Left cardiac atrium (tissue), 4 donors: ENCODE data around the gene ARAP1. TPM values are rescaled to one million over a fixed set of nuclear protein-coding genes. Genes with fewer than 3 reads are reported as not detected.

Experiments
- ATAC-seq, 2 donors: fragments of 200-7000 bp; cut with Tn5 transposase; one replicate each; pipeline ENCODE4 v1.9.1; 2020; ENCODE audit warnings: mild to moderate bottlenecking in 2 of 2, moderate library complexity in 2 of 2
- DNase-seq: peaks from one replicate; pipeline ENCODE4 v3.0.0-alpha.2; 2020
- intact Hi-C, 2 donors: fragments of 100-400 bp; cut with DNase I; formaldehyde crosslinking; loops; one replicate each; pipeline versions ENCODE4 v1.14.1 to v1.15.1; 2022 to 2023
- total RNA-seq, 2 donors: library from RNA; stranded (reverse); fragmentation: NEBNext Ultra II Directional; extraction: Animal tissue kit (Norgen Biotek cat#: 25700); gene quantifications; one replicate each; pipeline ENCODE4 v1.2.1, GENCODE V29; 2021
- donor health status: DM: no; HTN: yes; CAD: no.
- donor health status: DM: no; HTN: yes; CAD: no; lungs with severe emphysema.
- donor health status: DM: yes; HTN: yes; CAD: no.
- donor health status: Dilated cardiomyopathy.

Gene ARAP1
- total RNA-seq, 2 donors from 2014 or later, result 60.3 to 66.9 TPM

DNA sequence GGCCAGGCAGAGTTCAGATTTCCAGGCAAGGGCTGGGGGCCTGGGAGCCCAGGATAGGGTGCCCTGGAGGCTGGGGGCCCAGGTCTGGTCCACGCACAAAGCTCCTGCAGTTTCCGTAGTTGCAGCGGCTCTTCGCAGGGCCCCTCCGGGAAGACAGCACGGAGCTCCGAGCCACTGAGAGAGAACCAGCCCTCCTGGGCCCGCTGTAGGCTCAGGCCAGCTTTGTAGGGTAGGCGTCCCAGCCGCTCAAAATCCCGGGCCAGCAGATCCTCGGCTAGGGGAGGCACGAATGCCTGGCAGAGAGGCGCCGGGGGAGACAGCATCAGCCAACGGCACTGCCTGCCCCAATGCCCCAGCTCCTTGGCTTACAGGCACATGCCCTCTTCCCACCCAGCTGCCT lies 54.4 kb downstream of the ARAP1 start:
- intact Hi-C loops, result no loop called here
- ATAC-seq (no peak), DNase-seq (no peak)

DNA sequence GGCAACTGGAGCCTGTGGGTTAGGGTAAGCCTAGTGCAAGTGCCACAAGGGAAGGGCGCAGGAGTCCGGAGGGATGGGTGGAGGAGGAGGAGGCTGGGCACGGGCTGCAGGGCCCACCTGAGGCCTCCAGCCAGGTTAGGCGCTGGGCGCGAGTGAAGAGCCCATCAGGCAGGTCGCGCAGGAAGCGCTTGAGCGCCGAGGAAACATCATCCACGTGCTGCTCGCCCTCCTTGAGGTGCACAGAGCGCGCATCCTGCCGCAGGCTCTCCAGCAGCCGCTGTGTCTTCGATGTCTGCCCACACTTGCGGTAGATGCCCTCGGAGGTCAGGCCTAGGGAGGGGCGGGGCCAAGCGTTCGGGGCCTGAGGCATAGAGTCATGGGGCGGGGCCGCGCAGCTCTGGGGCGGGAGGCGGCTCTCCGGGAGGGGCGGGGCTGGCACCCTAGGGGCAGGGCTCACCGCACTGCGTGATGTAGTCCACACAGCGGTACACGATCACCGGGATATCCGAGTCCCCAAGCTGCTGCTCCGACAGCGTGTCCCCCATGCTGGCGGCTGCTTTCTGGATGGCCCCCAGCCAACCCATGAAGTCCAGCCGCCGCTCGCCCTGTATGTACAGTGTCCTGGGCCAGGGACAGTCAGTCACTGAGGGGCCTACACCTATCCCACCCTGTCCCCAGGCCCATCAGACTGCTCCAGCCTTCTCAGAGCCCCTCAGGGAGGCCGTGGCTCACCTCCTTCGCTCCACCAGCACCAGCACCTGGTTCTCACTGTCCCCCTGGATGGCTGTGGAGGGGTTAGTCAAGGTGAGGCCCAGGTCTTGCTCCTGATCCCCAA lies 55.1 kb downstream of the ARAP1 start:
- DNase-seq, result peak; percentile 73
- peak; percentile 38 to 60 for ATAC-seq
- intact Hi-C loops, result no loop called here

DNA sequence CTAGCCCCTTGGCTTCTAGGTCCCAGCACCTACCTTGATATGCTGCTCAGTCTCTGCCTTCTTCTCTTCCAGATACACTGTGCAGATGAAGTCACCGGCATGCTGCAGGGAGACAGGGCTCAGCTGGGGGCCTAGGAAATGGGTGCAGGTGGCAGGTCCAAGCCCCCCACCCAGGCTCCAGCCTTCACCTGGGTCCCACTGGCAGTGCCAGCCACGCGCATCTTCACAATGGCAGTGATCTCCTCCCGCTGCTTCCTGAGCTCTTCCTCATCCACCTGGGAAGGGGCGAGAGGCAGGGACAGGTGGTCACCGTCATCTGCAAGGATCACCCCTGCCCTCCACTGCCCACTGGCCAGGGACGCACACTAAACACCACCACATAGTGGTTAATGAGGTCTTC lies 56.9 kb downstream of the ARAP1 start:
- intact Hi-C loops, result no loop called here
- ATAC-seq (no peak), DNase-seq (no peak)

DNA sequence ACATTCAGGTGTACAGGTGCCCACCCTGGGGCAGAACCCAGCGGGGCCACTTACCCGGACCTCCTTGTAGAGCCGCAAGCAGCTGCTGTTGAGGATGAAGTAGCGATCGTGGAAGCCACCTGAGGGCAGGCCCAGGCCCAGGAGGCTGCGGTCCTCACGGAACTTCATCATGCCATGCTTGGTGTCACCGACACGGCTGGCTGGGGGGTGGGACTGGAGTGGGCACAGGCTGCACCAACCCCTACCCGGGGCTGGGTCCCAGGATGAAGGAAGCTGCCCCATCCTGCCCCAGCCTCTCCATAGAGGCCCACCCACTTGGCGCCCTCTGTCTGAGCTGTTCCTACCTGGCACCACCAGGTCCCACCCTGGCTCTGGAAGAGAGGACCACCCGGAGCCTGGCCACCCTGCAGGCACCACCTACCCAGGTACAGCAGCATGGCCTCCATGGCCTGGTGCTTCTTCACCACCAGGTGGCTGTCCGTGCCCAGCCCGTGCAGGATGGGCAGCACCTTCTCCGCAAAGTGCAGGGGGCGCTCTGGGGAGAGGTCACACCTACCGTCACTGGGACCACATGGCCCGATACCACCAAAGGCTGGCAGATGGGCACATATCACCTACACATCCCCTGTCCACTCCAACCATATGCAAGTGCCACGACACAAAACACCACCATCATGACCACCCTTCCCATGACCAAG lies 58.8 kb downstream of the ARAP1 start:
- DNase-seq (no peak), ATAC-seq (no peak)
- intact Hi-C loops, result no loop called here

DNA sequence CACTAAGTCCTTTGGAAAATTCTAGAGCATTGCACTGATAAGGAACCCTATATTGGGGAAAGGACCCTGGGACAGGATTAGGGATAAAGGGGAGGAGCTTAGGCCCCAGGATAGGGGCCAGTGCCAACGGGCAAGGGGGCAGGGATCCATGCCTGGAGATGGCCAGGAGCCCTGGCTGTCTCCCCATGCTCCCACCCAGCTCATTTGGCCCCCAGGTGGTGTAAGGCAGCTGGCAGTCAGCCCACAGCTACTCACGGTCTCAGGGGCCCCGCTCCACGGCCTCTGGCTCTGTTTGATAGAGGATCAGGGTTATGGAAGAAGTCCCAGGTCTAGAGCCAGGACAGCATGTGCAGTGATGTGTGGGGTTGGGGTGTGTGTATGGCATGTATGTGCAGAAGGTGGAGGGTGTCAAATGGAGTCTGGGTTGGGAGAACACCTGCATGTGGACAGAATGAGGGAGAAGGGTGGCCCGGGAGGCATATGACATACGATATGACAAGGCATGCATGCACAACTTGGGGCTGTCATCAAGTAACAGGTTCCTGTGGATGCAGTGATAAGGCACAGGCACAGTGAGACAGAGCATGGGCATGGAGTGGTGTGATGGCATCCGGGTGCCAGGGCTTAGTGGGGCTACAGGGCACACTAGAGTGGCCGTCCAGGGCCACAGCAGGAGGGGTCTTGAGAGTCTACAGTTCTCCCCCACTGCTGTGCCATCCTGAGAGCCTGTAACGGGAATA lies 59.5 kb downstream of the ARAP1 start:
- intact Hi-C loops, result no loop called here
- no peak for DNase-seq
- peak in 1 of 2 donors; percentile 57 for ATAC-seq

- intact Hi-C loops, result no loop called here
- ATAC-seq (no peak), DNase-seq (no peak)
Measured at GRCh38 chr11:72690166-72690565, 62.0 kb downstream of the ARAP1 start.

DNA sequence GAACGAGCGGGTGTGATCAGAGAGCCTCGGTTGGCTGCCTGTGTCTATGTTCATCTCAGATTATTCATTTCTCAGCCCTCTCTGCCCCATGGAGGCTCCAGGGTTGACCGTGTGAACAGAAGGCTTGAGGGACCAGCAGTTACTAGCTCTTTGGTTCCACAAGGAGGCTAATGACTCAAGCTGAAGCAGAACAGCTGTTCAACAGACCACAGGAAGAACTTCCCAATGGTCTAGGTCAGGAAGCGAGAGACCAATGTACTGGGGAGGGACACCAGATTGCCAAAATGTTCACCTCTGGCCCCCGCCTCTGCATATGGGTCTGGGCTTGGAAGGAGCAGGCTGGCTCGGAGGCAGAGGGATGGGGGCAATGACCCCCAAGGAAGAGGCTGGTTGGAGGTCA lies 63.3 kb downstream of the ARAP1 start:
- ATAC-seq, result no peak
- DNase-seq, result no peak
- intact Hi-C loops, result loop anchor here in 1 of 2 donors (10.0 kb wide), 1 partner anchor 214 kb away; no protein-coding TSS in a partner anchor

GRCh38 chr11:72688486-72688885 lies 63.7 kb downstream of the ARAP1 start:
- no peak for DNase-seq
- no peak for ATAC-seq
- intact Hi-C loops, result loop anchor here in 1 of 2 donors (10.0 kb wide), 1 partner anchor 214 kb away; no protein-coding TSS in a partner anchor

DNA sequence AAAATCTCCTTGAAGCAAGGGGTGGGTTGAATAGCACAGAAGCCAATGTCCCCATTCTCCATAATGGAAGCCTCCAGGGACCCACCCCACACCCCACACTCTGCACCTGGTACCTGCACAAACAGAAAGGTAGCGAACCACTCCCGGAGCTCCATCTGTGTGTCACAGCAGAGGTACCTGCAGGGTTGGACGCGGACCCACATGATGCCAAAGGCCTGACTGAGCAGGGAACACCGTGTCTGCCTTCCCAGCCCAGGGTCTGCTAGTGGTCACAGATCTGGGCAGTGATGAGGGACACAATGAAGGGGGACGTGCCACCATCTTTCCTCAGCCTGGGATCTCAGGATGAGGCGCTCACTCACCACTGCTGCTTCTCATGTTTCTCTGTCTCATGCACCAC lies 64.9 kb downstream of the ARAP1 start:
- ATAC-seq (no peak), DNase-seq (no peak)
- intact Hi-C loops, result loop anchor here in 1 of 2 donors (10.0 kb wide), 1 partner anchor 213 kb away; no protein-coding TSS in a partner anchor

GRCh38 chr11:72686639-72687220 lies 65.5 kb downstream of the ARAP1 start:
- intact Hi-C loops, result loop anchor here in 1 of 2 donors (10.0 kb wide), 1 partner anchor 212 kb away; no protein-coding TSS in a partner anchor
- ATAC-seq (no peak), DNase-seq (no peak)

DNA sequence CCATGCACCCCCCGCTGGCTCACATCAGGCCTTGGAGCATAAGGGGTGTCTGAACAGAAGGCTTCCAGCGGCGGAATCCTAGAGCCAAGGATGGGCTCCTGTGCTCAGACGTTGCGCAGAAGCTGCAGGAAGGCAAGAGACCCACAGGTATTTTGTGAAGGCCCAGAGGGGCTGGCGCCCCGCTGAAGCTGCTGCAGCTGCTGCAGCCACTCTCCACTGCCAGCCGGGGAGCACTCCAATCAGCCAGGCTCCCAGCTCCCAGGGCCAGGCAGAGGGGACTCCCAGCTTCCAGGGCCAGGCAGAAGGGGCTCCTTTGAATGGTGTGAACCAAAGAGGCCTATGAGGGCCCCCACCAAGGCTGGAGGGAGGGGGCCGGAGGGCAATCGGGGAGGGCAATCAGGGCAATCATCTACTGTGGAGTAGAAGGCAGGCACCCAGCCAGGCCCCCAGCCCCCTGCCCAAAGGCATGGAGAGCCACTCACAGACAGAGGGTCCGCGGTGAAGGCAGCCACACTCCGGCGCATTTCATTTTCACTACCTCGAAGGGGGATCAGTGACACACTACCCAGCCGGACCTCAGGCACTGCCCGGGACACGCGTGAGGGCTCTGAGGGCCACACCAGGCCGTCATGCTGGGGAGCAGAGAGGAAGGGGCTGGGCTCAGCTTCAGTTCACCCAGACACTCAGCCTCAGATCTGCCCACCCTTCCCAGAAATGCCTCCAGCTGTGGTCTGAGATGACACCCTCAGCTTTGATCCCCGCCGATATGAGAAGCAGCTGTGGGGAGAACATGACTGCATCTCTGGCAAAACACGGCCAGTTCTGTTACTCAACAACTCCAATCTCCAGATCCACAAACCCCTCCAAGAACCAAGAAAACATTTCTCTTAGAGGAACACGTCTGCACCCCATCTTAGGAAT lies 66.4 kb downstream of the ARAP1 start:
- peak; percentile 56 for DNase-seq
- intact Hi-C loops, result loop anchor here in 1 of 2 donors (10.0 kb wide), 1 partner anchor 211 kb away; no protein-coding TSS in a partner anchor
- ATAC-seq, result peak in 1 of 2 donors; percentile 13

DNA sequence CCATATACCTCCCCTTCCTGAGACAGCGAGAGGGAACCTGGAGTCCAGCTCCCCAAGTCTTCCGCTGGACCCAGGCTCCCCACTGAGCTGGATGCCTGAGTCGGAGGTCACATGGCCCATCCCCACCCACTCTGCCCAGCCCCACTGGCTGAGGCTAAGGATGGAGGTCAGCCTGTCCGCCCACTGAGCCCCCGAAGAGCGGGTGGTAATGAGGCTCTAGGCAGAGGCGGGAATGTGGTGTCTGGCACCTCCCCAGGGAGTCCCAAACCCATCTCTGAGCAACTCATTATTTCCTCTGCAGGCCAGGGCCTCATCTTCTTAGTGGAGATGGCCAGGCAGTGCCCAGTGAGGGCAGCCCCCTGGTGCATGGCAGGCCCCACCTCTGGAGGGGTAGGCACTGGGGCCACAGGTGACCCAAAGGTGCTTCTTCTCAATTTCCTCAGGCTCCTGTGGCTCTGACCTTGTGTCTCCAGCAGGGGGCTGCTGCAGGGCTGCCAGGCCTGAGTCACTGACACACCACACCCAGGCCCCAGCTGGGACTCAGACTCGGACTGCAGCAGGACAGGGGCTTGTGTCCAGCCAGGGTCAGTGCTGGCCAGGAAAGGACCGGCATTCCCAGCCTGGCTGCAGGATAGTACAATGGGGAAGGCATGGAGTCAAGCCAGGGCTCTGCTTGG lies 67.8 kb downstream of the ARAP1 start:
- ATAC-seq (peak; percentile 48 to 69), DNase-seq (peak; percentile 82)
- intact Hi-C loops, result loop anchor here (5.0 to 10.0 kb wide), 2 partner anchors 97 to 210 kb away; no protein-coding TSS in a partner anchor

GRCh38 chr11:72683782-72684200 lies 68.4 kb downstream of the ARAP1 start:
- intact Hi-C loops, result loop anchor here (5.0 to 10.0 kb wide), 2 partner anchors 96 to 209 kb away; no protein-coding TSS in a partner anchor
- DNase-seq (peak; percentile 63), ATAC-seq (peak; percentile 42 to 47)

DNA sequence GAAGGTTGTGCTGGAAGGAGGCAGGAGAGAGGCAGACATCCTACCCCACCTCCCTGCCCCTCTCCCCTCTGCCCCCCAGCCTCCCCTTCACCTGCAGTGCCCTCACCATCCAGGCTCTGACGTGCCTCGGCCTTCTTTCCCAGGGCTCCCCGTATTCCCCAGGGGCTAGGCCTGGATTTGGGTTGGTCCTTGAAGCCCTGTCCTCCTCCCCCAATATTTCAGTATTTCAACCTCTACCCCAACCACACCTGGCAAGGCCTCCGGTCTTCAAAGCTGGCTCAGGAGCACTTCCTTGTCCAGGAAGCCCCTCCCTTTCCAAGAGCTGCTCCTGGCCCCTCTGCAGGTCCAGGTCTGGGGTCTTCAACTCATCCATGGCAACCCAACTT lies 69.4 kb downstream of the ARAP1 start:
- DNase-seq (no peak), ATAC-seq (no peak)
- intact Hi-C loops, result loop anchor here (5.0 to 10.0 kb wide), 2 partner anchors 96 to 208 kb away; no protein-coding TSS in a partner anchor

DNA sequence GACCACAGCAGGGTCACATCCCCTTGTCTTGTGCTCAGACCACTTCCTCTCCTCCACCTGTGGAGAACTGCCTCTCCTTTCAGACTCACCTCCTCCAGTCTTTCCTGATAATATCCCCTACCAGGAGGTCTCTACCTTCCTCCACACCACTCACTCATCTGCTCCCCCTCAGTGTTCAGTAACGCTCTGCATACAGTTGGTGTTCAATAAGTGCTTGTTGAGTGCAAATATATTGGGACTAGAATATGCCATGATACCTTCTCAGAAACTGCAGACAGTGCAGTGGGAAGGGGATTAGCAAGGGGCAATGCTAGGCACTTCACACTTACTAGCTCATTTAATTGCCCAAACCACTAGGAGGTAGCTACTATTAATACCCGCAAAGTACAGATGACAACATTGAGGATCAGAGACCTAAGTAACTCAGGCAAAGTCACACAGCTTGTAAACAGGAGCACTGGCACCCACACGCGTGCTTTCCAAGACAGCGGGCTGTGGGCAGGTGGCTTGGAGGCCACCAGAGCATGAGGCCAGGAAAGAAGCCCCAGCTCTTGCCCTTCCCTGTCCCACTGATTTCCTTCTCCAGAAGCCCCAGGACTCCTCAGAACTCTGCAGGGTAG lies 69.9 kb downstream of the ARAP1 start:
- DNase-seq, result no peak
- ATAC-seq, result no peak
- intact Hi-C loops, result loop anchor here (5.0 to 10.0 kb wide), 2 partner anchors 95 to 208 kb away; no protein-coding TSS in a partner anchor

DNA sequence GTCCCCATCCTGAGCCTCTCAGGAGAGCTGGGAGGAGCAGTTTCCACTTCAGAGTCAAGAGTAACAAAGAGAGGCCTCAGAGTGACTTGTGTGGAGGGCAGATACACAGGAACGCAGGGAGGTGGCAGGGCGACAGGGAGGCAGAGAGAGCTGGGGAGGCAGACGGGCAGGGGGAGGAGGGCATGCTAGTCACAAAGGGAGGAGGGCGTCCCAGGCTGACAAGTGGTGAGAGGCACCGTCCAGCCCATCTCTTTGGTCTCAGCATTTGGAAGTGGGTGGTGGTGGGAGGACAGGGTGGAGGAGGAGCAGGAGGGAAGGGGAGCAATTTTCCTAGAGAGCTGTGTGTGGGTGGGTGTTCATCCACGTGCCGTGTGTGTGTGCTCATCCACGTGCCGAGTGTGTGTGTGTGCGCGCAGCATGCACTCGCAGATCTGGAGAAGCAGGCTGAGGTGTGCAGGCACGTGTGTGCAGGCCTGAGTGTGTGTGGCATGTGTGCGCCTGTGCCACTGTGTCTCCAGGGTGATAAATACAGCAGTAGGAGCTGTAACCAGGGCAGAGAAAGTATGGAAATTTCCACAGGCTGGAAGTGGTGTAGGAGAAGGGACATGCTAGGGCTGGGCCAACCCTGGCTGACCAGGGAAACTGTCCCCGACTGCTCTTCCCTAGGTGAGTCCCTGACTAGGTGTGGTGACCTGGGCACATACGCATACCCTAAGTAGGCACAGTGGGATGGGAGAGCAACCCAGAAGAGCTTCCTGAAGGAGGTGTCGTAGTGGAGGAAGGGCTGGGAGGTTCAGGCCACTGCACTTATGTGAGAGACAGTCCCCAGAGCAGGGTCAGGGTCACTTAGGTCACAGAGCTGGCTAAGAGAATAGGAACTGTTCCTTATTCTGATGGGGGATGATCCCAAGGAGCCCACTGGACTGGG lies 70.7 kb downstream of the ARAP1 start:
- DNase-seq (no peak), ATAC-seq (no peak)
- intact Hi-C loops, result loop anchor here (5.0 to 10.0 kb wide), 2 partner anchors 94 to 207 kb away; no protein-coding TSS in a partner anchor
